HL-60 (cell line): ENCODE results near the gene GPAM.

Experiments used
- POLR2AphosphoS5 ChIP-seq: IDR thresholded peaks from 2 replicates; pipeline ENCODE4 v1.6.1; 2012; ENCODE audit warnings: low read depth
- TF ChIP-seq, protein P1 (sequence below): IDR thresholded peaks from one replicate; pipeline ENCODE4 v1.5.1; 2011; ENCODE audit warnings: low read length, control low read depth, inconsistent platforms; ENCODE audit not compliant: insufficient read depth

DNA sequence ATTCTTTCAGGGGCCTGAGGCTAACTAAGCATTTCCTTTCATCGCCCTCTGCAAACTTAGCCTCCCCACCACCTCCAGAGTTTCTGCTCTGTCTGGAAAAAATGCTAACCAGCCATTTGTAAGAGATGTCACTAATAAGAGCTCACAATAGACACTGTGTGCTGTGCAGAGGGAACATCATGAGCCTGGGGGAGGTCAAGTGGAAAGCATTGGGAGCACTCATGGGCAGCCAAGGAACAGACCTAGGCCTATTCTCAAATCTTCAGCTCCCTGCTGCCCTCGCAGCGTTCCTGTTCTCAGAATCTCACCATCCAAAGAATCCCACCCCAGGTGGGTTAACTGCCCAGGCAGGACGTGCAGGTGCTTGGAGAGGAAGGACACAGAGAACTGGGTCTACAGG is 27.1 kb upstream of the GPAM start:
- no peak for TF ChIP-seq POLR2AphosphoS5
- TF ChIP-seq, protein P1, sequence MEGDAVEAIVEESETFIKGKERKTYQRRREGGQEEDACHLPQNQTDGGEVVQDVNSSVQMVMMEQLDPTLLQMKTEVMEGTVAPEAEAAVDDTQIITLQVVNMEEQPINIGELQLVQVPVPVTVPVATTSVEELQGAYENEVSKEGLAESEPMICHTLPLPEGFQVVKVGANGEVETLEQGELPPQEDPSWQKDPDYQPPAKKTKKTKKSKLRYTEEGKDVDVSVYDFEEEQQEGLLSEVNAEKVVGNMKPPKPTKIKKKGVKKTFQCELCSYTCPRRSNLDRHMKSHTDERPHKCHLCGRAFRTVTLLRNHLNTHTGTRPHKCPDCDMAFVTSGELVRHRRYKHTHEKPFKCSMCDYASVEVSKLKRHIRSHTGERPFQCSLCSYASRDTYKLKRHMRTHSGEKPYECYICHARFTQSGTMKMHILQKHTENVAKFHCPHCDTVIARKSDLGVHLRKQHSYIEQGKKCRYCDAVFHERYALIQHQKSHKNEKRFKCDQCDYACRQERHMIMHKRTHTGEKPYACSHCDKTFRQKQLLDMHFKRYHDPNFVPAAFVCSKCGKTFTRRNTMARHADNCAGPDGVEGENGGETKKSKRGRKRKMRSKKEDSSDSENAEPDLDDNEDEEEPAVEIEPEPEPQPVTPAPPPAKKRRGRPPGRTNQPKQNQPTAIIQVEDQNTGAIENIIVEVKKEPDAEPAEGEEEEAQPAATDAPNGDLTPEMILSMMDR: no peak
